GM19043 (cell line): ENCODE data around the gene COQ8A.

Experiments
- ATAC-seq: cut with Tn5 transposase; IDR thresholded peaks from one replicate; pipeline ENCODE4 v1.9.1; 2021; ENCODE audit warnings: low read depth; ENCODE audit not compliant: unreplicated experiment

COQ8A gene

GRCh38 chr1:226971765-226972164 lies 31.7 kb downstream of the COQ8A start:
- no peak for ATAC-seq

DNA sequence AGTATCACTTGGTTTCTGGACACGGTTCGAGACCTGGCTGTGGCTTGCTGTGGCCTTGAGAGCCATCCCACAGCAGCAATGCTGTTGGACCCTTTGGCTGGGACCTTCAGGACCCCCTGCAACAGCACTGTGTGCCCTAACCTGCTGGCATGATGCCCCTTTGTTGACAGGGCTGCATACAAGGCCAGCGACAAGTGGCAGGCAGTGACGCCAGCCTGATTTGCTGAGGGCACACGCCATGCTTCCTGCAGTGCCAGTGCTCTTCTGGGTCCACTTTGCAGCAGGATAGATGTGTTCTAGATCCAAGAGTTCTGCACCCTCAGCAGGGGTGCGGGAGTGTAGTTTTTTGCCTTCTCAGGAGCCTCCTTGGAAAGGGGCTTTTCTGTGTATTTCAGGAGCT lies 32.8 kb downstream of the COQ8A start:
- no peak for ATAC-seq

GRCh38 chr1:226973371-226973897 lies 33.3 kb downstream of the COQ8A start:
- ATAC-seq = no peak

DNA sequence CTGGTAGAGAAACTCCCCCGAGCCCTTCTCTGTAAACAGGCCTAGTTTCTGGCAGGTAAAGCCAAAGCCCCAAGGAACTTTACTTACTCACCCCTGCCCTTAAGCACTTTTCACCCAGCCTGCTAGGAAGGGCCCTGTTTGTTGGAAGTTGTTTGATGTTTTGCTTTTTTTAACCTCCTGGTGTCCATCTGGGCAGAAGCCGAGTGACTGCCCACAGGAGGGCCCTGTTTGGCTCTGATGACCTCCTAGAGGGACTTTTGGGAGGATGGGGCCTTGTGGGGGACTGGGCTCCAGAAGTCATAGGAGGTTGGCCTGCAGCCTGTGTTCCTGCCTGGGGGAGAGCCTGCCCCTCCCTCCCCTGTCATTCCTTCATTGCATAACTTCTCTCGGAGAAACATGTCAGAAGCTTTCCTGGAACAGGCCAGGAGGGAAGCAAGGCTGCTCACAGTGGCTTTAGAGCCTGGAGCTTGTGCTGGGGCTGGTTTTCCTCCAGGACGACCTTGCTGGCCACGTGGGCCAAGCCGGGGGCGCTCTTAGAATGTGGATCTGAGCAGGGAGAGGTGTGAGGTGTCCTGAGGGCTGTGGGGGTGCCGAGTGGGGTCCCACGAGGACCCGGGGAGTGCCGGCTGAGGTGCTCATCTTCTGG lies 33.9 kb downstream of the COQ8A start:
- ATAC-seq = no peak

DNA sequence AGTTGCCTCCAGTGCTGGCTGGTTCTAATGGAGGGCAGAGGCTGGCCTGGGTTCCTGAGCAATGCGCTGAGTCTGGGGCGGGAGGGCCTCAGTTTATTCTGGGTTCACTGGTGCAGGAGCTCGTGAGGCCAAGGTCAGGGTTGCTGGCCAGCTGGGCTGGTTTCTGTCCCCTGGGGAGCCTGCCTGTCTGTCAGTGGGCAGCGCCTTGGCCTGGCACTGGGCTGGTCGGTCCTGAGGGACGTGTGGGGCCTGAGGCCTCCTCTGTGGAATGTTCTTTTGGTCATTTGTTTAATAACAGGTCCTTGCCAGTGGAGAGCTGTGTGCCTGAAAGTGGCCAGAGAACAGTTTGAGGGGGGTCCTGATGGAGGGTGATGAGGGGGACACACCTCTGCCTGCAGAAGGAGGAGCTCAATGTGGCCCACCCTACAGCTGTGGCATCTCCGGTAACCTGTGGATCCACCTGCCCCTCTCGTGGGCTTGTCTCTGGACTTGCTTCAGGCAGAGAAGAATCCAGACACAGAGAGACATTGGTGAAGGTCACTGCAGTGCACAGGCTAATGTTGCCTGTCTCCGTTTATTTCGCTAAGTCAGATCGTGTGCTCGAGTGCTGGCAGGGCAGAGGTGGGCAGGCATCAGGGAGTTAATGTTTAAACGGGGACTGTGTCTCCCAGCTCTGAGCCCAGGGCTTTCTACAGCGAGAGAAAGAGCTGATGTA lies 34.6 kb downstream of the COQ8A start:
- no peak for ATAC-seq

- ATAC-seq = no peak
Measured at GRCh38 chr1:226975259-226976250, 35.5 kb downstream of the COQ8A start.

DNA sequence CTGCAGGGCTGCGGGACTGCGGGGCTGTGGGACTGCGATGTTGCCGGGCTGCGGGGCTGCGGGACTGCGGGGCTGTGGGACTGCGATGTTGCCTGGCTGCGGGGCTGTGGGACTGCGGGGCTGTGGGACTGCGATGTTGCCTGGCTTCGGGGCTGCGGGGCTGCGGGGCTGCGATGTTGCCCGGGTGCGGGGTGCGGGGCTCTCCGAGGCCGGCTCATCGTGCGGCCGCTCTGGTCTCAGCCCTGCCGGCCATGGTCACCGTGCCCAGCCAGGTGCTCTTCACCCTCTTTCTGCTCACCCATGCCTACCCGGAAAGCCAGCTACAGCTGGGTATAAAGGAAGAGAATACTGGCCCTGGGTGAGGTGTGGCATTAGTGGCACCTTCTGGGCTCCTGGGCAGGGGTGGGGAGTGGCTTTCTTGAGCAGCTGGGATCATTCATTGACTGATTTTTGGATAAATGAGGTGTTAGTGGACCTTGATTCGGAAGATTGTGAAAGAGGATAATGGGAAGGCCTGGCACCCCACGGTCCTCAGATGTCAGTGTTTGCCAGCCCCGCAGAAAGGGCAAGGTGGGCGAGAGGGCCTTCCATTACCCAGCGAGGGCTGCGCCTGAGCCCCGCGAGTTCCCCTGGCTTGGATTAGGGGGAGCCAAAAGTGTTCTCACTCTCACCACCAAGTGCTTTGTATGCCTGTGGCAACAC lies 36.3 kb downstream of the COQ8A start:
- no peak for ATAC-seq

- ATAC-seq = no peak
Measured at GRCh38 chr1:226976978-226977642, 37.0 kb downstream of the COQ8A start.

DNA sequence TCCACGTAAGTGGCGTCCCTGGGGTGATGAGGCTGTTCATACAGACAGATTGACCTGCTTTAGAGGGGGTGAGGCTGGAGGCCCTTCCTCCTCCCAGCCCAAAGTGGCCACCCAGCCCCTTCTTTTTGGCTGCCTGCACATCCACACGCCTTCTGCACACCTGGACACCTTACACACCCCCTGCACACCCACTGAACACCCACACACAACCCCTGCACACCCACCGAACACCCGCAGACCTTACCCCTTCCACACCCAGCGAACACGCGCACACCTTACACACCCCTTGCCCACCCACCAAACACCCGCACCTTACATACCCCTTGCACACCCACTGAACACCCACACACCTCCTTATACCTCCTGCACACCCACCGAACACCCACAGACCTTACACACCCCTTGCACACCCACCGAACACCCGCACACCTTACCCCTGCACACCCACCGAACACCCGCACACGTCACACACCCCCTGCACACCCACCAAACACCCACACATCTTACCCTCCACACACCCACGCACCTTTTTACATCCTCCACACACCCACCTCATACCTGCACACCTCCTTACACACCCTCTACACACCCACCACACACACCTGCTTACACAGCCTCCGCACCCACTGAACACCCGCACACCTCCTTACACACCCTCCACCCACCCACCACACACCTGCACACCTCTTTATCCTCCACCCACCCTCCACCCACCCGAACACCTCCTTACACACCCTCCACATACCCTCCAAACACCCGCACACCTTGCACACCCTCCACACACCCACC lies 37.7 kb downstream of the COQ8A start:
- no peak for ATAC-seq

GRCh38 chr1:226978432-226979114 lies 38.5 kb downstream of the COQ8A start:
- no peak for ATAC-seq

DNA sequence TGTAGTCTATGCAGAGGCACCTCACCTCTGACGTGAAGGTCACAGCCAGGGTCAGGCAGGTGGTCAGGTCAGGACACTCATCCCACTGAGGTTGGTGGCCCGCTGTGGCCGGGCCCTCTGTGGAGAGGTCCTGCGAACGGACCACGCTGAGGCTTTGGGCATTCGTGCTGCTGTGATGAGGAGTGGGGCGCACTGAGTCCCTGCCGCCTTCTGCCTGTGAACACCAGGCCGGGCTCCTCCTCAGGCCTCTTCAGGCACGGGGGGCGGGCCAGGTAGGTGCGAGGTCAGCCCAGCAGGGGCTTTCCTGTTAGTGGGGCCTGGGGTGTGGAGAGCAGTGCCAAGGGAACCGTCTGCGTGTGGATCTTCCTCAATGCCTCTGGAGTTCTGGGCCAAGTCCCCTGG lies 39.0 kb downstream of the COQ8A start:
- no peak for ATAC-seq

- ATAC-seq = no peak
Measured at GRCh38 chr1:226979517-226980121, 39.5 kb downstream of the COQ8A start.

- ATAC-seq = no peak
Measured at GRCh38 chr1:226980122-226980560, 40.0 kb downstream of the COQ8A start.

DNA sequence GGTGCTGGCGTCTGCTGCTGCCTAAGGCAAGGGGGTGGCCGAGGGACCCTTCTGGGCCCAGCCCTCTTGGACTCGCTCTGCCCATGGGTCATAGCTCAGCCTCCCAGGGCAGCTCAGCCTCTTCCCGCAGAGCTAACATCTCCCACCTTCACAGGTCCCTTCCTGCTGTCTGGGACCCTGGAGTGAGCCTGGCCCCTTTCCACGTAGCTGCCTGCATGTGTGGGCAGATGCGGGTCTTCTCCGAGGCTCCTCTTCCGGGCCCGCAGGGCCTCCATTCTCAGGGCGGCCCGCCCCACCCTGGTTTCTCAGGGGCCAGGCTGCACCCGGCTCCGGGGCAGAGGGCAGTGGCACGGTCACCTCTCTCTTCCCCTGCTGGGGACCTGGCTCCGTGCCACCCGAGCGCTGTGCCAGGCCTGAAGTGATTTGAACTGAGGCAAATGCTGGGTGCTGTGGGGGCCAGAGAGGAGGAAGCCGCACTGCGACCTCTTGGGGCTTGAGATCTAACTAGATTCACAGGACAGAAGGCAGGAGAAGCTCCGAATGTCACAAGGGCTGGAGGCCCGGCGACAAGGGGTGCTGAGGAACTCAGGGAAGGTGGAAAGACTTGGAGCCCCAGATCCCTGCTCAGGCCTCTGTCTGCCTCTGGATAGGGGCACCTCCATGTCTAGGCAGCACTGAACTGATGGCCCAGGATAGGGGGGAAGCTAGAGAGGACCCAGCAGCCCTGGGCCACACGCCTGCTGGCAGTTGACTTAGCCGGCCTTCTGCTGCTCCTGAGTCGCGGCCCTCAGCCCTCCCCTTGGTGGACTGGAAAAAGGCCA lies 40.7 kb downstream of the COQ8A start:
- ATAC-seq = no peak

DNA sequence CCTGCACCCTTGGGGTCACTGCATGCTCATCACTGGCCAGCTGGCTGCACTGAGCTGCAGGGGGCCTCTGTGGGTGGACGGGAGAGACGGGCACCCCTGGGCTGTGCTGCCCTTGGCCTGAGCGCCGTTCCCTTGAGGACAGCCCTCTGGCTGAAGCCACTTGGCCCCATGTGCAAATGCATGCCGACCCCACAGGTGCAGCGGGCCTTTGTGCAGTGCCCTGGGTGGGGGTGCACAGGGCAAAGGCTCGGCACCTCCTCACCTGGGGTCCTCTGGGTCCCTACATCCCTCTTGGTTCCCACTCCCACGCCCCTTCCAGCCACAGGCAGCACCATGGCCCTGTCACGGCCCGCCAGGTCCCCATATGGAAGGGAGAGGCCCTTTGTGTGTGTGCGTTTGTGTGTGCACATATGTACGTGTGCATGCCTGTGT lies 41.3 kb downstream of the COQ8A start:
- no peak for ATAC-seq

- no peak for ATAC-seq
Measured at GRCh38 chr1:226981838-226982237, 41.7 kb downstream of the COQ8A start.
